Smooth muscle cell (in vitro differentiated cells): ENCODE data around the gene ARHGAP25. TPM values are rescaled to one million over a fixed set of nuclear protein-coding genes. Genes with fewer than 3 reads are reported as not detected.

Source experiments
- DNase-seq: peaks from one replicate; lab custom pipeline; 2025; ENCODE audit not compliant: unreplicated experiment; lab: John Stamatoyannopoulos, UW
- H2AFZ ChIP-seq: fragments of 200-600 bp; sonication (generic); 2 replicates; pipeline ENCODE4 v1.6.0; 2016; ENCODE audit warnings: antibody characterized with exemption, low read depth, mild to moderate bottlenecking
- H3F3A ChIP-seq: fragments of 200-600 bp; sonication (generic); 2 replicates; pipeline ENCODE4 v1.6.0; 2017; ENCODE audit warnings: antibody characterized with exemption, low read depth
- H3K27ac ChIP-seq: fragments of 200-600 bp; sonication (generic); 2 replicates; pipeline ENCODE4 v1.5.1; 2016; ENCODE audit warnings: low read depth, mild to moderate bottlenecking
- H3K27me3 ChIP-seq: fragments of 200-600 bp; sonication (generic); 2 replicates; pipeline ENCODE4 v1.6.1; 2016; ENCODE audit warnings: low read depth, mild to moderate bottlenecking
- H3K36me3 ChIP-seq: fragments of 200-600 bp; sonication (generic); 2 replicates; pipeline ENCODE4 v1.5.1; 2016; ENCODE audit warnings: low read depth
- H3K4me1 ChIP-seq: fragments of 200-600 bp; sonication (generic); 2 replicates; pipeline ENCODE4 v1.5.1; 2016; ENCODE audit warnings: low read depth
- H3K4me2 ChIP-seq: fragments of 200-600 bp; sonication (generic); 2 replicates; pipeline ENCODE4 v1.6.0; 2016; ENCODE audit warnings: mild to moderate bottlenecking
- H3K4me3 ChIP-seq: fragments of 200-600 bp; sonication (generic); 2 replicates; pipeline ENCODE4 v1.5.1; 2016; ENCODE audit warnings: mild to moderate bottlenecking
- H3K79me2 ChIP-seq: fragments of 200-600 bp; sonication (generic); 2 replicates; pipeline ENCODE4 v1.6.0; 2016; ENCODE audit warnings: low read depth, mild to moderate bottlenecking
- H3K9ac ChIP-seq: fragments of 200-600 bp; sonication (generic); 2 replicates; pipeline ENCODE4 v1.6.0; 2016; ENCODE audit warnings: low read depth
- H3K9me3 ChIP-seq: fragments of 200-600 bp; sonication (generic); replicated peaks from 2 replicates; pipeline ENCODE4 v1.5.1; 2016; ENCODE audit warnings: low read depth
- H4K20me1 ChIP-seq: fragments of 200-600 bp; sonication (generic); 2 replicates; pipeline ENCODE4 v1.6.0; 2016; ENCODE audit warnings: low read depth
- WGBS: methylation state at CpG from one replicate; pipeline ENCODE4 v1.1.7; 2016; ENCODE audit warnings: low lambda C conversion rate; 5-methylcytosine and 5-hydroxymethylcytosine counted together
- polyA plus RNA-seq: library from polyadenylated mRNA; unstranded; fragments of >200 nt; fragmentation: Nextera tagmentation; extraction: Ambion mirVana; gene quantifications from 2 replicates; pipeline ENCODE4 v1.2.1, GENCODE V29; 2016
- total RNA-seq: library from RNA; depleted of rRNA; stranded (reverse); fragments of >200 nt; gene quantifications from 2 replicates; pipeline ENCODE4 v1.2.3, GENCODE V29; 2014
- TF ChIP-seq, protein P1 (sequence below): fragments of 200-600 bp; sonication (generic); IDR thresholded peaks from 2 replicates; pipeline ENCODE4 v1.5.1; 2017; ENCODE audit warnings: borderline replicate concordance, mild to moderate bottlenecking, antibody characterized with exemption; ENCODE audit not compliant: insufficient read depth, poor library complexity, severe bottlenecking

The ARHGAP25 gene
- total and polyA plus RNA-seq, 2 experiments from 2014 or later: 1.5 to 2.0 TPM

DNA sequence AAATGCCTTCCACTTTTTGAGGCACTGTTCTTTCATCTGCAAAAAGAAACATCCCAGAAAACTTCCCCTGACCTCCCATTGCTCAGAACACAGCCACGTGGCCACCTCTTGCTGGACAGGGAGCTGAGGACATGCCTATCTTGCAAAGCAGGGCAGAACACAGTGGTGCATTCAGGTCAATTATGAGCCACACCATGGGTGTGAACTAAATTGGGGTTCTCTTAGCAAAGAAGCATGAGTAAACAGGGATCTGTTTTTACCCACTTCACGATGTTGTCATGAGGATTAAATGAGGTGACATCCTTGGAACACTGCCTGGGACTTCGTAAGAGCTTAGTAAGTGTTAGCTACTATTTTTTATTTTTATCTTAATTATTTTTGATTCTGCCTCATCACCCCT, 111.5 kb downstream of the ARHGAP25 start:
- no peak for DNase-seq
- H3K9me3 ChIP-seq: no peaks in the 10 kb centered on the region

DNA sequence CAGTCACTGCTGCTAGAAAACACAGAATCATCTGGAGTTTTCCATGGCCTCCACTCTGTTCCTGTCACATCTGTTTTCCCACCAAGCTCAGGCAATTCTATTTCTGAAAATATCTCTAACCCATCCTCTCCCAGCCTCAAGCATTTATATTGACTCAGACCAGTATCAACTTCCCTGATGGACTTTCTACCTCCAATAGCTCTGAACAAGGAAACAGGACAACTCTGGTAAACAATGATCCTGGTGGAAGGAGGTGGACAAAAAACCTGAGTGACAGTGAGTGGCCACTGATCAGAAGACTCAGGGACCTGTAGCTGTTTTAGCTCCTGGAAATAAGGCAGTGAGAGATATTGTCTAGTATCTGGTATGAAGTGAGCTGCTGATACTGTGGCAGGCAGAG, 113.1 kb downstream of the ARHGAP25 start:
- Histone ChIP-seq H3K79me2 (no peaks in the 10 kb centered on the region), H3K36me3 (no peaks in the 10 kb centered on the region), H3K4me1 (no peaks in the 10 kb centered on the region), H4K20me1 (no peaks in the 10 kb centered on the region), H3K4me2 (no peak overlapping the region), H2AFZ (no peak overlapping the region), H3K9me3 (no peaks in the 10 kb centered on the region), H3K27ac (no peak overlapping the region), H3K9ac (no peak overlapping the region), H3K27me3 (no peaks in the 10 kb centered on the region), H3K4me3 (no peak overlapping the region), H3F3A (peaks cover 5% of the 10 kb centered on the region)
- no peak for DNase-seq
- TF ChIP-seq, protein P1, sequence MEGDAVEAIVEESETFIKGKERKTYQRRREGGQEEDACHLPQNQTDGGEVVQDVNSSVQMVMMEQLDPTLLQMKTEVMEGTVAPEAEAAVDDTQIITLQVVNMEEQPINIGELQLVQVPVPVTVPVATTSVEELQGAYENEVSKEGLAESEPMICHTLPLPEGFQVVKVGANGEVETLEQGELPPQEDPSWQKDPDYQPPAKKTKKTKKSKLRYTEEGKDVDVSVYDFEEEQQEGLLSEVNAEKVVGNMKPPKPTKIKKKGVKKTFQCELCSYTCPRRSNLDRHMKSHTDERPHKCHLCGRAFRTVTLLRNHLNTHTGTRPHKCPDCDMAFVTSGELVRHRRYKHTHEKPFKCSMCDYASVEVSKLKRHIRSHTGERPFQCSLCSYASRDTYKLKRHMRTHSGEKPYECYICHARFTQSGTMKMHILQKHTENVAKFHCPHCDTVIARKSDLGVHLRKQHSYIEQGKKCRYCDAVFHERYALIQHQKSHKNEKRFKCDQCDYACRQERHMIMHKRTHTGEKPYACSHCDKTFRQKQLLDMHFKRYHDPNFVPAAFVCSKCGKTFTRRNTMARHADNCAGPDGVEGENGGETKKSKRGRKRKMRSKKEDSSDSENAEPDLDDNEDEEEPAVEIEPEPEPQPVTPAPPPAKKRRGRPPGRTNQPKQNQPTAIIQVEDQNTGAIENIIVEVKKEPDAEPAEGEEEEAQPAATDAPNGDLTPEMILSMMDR: no peak

More for the DNA sequence above, 111.5 kb downstream of the ARHGAP25 start:
- H3F3A ChIP-seq: peaks cover 5% of the 10 kb centered on the region
- H2AFZ ChIP-seq: no peak overlapping the region
- H3K9ac ChIP-seq: no peak overlapping the region
- WGBS: 77% methylated on average over 3 of the region's 3 CpGs
- no peak overlapping the region for H3K4me2 ChIP-seq
- no peaks in the 10 kb centered on the region for H3K27me3 ChIP-seq
- H3K4me1 ChIP-seq: no peaks in the 10 kb centered on the region
- H3K79me2 ChIP-seq: no peaks in the 10 kb centered on the region
- no peaks in the 10 kb centered on the region for H4K20me1 ChIP-seq
- H3K27ac ChIP-seq: no peak overlapping the region
- H3K36me3 ChIP-seq: no peaks in the 10 kb centered on the region
- TF ChIP-seq, protein P1: no peak
- H3K4me3 ChIP-seq: no peak overlapping the region

DNA sequence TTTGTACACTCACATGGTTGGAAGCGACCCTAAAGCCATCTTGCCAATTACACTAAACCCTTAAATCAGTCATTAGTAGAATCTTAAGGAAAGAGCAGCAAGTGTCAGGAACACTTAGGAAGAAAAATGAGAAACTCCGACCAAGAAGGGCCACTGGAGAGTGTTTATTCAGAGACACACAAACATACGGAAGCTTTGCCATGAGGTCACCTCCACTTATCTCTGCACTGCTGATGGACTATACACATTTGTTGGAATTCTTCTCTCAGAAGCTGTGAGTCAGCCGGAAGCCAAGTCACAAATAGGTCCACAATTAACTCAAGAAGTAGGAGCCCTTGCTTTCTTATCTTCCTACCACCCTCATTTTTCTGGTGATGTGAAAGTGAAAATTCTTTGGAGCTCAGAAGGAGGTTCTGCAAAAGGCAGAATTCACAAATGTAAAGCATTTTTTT, 115.0 kb downstream of the ARHGAP25 start:
- H3K79me2 ChIP-seq: no peaks in the 10 kb centered on the region
- no peaks in the 10 kb centered on the region for H3K27me3 ChIP-seq
- H3K9ac ChIP-seq: no peak overlapping the region
- 18% methylated on average over 4 of the region's 4 CpGs for WGBS
- H3K9me3 ChIP-seq: no peaks in the 10 kb centered on the region
- H3F3A ChIP-seq: peaks cover 5% of the 10 kb centered on the region
- no peak for DNase-seq
- H3K4me2 ChIP-seq: peak overlapping the region; percentile 13
- TF ChIP-seq, protein P1: no peak
- H3K4me1 ChIP-seq: no peaks in the 10 kb centered on the region
- H3K4me3 ChIP-seq: no peak overlapping the region
- H4K20me1 ChIP-seq: no peaks in the 10 kb centered on the region
- no peaks in the 10 kb centered on the region for H3K36me3 ChIP-seq
- H3K27ac ChIP-seq: peak overlapping the region; percentile 56
- no peak overlapping the region for H2AFZ ChIP-seq

DNA sequence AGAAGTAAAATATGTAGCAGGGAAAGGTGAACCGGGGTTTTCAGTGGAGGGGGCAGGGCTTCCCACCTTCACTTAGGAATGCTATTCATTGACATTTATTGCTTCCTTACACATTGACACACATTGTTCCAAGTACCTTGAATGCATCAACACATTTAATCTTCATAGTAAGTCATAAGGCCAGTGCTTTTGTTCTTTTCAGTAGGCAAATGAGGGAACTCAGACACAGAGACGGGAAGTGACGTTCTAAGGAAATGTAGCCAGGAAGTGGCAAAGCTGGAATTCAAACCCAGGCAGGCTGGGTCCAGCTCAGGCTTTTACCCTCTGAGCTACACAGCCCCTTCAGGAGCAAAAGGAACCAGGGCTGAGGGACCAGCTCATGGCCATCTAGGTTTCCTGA, 115.9 kb downstream of the ARHGAP25 start:
- Histone ChIP-seq H3F3A (peaks cover 5% of the 10 kb centered on the region), H3K9me3 (no peaks in the 10 kb centered on the region), H4K20me1 (no peaks in the 10 kb centered on the region), H3K27me3 (peaks cover 2% of the 10 kb centered on the region), H3K36me3 (no peaks in the 10 kb centered on the region), H3K4me1 (no peaks in the 10 kb centered on the region), H3K27ac (peak overlapping the region; percentile 56), H3K4me2 (peak overlapping the region; percentile 13), H3K79me2 (no peaks in the 10 kb centered on the region), H3K4me3 (no peak overlapping the region), H3K9ac (no peak overlapping the region), H2AFZ (no peak overlapping the region)
- DNase-seq: no peak
- TF ChIP-seq, protein P1: no peak
- 85% methylated on average over 3 of the region's 3 CpGs for WGBS
